ENCODE results near the gene RAG2.
"Not testable (repeated sequence)": the region's sequence is repeated elsewhere in the genome, so short reads cannot be mapped to it uniquely, and the experiment has no call there.

RAG2 gene

GRCh38 chr11:36596880-36597279, 1.2 kb downstream of the RAG2 start:
- DNase-seq: no peak

- peak; percentile 93 for DNase-seq
These were observed 3.6 kb downstream of the RAG2 start, which contains the start of gene IFTAP for GRCh38 chr11:36594316-36594989. IFTAP (plus strand) TSS chr11:36594502; CDS start chr11:36610104, 15,602 bp downstream.

DNA sequence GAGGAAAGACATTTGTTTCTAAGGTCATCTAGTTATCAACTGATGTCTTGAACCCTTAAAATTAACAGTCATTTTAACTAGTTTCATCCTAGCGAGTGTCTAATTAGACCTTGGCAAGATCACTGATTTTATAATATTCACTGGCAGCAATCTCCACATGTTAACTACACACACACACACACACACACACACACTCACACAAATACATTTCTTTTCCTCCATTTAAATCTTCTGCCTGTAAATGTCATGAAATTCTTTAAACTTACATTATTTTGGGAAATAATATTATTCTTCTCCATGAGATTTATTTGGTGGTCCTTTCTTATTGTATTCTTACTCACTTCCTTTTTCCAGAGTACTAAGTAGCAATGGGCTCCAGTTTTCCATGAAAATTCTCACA, 6.6 kb downstream of the RAG2 start:
- no peak for DNase-seq

- DNase-seq: no peak
These were observed 7.5 kb downstream of the RAG2 start for GRCh38 chr11:36590513-36590912.

DNA sequence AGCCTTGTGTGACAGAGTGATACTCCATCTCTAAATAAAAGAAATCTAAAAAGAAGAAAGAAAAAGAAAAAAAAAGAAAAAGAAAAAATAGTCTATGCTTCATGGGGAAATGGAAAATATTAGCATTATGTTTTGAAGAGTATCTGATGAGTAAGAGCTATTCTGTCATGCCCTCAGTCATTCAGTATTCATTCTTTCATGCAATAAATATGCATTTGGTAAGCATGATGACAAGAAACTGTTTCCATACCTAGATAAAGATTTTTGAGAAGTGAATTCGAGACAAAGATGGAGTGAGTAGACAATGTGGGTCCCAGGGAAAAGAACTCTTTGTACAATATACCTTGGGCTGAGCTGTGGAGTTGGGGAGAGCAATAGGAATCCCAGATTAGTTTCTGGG, 9.9 kb downstream of the RAG2 start:
- no peak for DNase-seq

- no peak for DNase-seq
These were observed 11.5 kb downstream of the RAG2 start for GRCh38 chr11:36586543-36586942.

DNA sequence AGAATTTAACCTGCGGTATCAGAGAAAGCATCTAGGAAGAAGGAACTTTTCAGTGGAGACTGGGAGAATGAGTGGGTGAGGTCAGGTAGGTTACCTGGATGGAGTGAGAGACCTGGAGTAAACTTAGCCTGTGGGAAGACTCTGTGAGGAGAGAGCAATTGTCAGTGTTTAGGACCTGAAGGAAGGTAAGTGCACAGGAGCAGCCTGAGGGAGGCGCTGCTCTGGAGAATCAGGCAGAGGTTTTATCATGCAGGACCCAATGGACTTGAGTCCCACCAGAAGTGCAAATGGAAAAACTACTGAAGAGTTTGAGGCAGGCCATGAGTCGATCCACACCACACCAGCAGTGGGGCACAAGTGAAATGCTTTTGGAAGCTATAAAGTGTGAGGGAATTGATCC, 14.4 kb downstream of the RAG2 start:
- no peak for DNase-seq

- DNase-seq: no peak
These were observed 16.5 kb downstream of the RAG2 start for GRCh38 chr11:36581536-36581935.

DNA sequence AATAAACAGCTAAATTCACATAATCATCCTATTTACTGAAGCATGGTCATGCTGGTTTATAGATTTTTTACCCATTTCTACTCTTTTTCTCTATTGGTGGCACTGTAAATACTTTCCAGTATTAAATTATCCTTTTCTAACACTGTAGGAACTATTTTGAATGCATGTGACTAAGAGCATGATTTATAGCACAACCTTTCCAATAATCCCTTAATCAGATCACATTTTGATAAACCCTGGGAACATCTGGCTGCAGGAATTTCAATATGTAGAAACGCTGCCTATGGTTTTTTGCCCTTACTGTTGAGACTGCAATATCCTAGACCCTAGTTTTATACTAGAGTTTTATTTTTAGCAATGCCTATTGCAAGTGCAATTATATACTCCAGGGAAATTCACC, 19.6 kb downstream of the RAG2 start:
- DNase-seq: no peak

- DNase-seq: no peak
These were observed 20.2 kb downstream of the RAG2 start for GRCh38 chr11:36577859-36578258.

DNA sequence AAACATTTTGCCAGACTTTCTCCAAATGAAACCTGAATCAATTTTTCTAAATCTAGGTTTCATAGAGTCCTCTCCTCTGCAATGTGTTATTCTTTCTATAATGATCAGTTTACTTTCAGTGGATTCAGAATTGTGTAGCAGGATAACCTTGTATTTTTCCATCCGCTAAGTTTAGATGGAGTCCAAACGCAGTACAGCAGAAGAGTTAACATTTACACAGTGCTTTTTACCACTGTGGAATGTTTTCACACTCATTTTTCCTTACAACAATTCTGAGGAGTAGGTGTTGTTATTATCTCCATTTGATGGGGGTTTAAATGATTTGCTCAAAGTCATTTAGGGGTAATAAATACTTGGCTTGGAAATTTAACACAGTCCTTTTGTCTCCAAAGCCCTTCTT, 20.7 kb downstream of the RAG2 start:
- DNase-seq: no peak

- DNase-seq: no peak
These were observed 23.6 kb downstream of the RAG2 start for GRCh38 chr11:36574486-36574885.

DNA sequence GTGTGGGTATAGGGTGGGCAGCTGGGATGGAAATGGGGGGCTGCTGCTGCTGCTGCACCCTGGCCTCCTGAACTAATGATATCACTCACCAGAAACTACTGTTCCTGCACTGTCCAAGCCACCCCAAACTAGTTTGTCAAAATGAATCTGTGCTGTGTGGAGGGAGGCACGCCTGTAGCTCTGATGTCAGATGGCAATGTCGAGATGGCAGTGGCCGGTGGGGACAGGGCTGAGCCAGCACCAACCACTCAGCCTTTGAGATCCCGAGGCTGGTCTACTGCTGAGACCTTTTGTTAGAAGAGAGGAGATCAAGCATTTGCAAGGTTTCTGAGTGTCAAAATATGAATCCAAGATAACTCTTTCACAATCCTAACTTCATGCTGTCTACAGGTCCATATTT, 28.9 kb downstream of the RAG2 start:
- no peak for DNase-seq

GRCh38 chr11:36567694-36568093, 30.3 kb downstream of the RAG2 start, which contains the start of gene RAG1:
RAG1 (plus strand) TSS chr11:36568007; CDS start chr11:36573305, 5,298 bp downstream.
- DNase-seq: no peak

DNA sequence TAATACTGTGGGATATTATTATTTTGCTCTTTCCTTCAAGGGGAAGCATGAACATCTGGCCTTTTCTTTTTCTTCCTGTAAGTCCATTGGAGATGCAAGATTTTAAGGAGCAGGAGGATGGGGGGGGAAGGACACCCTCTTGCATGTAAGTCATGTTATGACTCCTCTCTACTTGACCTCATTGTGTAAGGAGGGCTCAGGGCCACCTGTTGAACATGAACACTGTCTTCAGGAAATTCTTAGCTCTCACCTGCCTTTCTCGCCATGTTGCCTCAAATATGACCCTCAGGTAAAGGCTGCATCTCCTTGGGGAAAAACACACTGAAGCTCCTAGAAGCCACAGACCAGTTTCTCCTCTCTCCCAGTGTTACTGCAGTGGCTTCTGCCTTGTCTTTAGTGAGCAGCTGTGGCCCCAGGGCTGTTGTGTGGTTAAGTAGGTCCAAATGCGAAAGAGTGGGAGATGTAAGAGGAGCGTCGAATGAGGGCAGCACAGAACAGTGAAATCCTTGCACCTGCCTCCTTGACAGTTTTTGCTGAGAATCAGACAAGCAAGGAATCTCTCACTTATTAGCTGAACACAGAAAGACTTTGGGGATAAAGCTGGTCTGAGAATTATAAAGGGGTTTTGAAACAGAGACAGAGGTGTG, 31.5 kb downstream of the RAG2 start:
- no peak for DNase-seq

DNA sequence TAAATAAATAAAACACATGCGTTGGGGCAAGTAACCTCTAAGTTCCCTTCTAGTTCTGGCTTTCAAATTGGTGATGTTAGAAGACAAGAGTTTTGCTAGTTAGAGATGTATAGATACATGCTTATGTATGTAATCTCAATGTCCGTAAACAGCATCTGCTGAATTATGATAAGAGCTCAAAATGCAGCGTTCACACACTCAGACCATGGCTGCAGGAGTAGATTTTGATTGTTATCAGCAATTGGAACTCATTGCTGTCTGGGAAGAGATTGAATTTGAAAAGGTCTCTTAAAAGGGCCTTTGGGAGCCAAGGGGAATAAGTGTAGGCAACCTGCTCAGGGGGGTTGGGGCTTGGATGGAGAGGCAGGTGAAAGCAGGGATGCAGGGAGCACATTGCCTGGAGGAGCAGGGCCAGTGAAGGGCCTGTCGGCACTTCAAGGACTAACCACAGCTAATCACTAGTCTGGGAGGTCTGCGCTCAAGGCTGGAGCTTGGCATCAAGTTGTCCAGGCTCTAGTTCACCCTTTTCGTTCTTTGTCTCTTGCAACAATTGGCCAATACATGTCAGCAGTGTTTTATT, 32.9 kb downstream of the RAG2 start:
- DNase-seq: no peak

DNA sequence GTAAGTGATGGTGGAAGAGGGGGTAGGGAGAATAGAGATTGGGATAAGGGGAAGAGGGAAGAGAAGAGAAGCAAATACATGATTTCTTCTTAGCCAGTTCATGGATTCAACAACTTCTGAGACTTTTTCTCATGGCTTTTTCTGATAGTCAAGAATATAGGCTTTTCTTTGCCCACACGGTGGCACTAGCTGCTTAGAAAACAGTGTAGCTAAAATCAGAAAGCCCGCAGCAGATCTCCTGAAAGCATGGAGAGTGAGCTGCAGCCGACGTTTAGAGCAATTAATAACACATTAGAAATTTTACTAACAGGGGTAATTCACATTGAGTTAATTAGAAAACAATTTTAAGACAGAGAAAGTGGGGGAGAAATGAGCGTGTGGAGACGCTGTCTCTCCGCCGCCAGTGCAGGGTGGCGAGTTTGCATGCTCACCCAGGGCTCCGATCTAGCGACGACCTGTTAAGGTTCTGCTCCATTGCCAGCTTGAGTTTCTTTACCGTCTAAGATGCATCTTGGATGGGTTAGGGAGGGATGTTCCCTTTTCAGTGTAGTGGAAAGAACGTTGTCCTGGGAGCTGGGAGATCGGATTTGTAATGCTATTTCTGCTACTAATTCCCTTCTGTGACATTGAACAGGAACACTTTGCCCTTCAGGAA, 33.5 kb downstream of the RAG2 start:
- peak; percentile 68 for DNase-seq

DNA sequence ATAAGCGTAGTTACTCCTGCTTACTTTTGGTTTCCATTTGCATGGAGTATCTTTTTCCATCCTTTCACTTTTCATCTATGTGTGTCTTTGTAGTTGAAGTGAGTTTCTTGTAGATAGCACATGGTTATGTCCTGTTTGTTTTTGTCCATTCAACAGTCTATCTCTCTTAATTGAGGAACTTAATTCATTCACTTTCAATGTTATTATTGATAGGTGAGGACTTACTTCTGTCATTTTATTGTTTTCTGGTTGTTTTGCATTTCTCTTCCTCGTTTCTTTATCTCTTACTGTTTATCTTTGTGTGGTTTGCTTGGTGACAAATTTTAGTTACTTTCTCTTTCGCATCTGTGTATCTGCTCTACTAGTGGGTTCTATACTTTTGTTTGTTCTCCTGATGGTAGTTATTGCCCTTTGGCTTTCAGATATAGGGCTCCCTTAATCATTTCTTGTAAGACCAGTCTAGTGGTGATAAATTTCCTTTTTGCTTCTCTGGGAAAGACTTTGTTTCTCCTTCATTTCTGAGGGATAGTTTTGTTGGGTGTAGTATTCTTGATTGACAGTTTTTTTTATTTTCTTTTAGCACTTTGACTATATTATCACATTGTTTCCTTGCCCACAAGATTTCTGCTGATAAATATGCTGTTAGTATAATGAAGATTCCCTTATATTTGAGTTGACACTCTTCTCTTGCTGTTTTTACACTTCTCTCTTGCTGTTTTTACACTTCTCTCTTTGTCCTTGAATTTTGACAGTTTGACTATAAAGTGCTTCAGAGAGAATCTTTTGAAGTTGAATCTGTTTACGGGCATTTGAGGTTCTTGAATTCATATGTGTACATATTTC, 39.2 kb downstream of the RAG2 start:
- DNase-seq: no peak

DNA sequence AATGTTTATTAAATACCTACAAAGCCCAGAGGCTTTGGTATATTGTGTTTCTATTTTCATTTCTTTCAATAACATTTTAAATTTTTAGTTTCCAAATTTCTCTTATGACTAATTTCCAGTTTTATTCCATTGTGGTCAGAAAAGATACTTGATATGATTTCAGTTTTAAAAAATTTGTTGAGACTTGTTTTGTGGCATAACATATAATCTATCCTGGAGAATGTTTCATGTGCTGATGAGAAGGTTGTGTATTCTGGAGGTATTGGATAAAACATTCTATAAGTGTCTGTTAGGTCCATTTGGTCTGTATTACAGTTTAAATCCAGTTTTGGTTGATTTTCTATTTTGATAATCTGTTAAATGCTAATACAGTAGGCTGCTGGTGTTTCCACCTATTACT, 40.0 kb downstream of the RAG2 start:
- DNase-seq: no peak

- DNase-seq: not testable (repeated sequence)
These were observed 40.6 kb downstream of the RAG2 start for GRCh38 chr11:36557390-36557789.

GRCh38 chr11:36550385-36551115, 47.5 kb downstream of the RAG2 start:
- no peak for DNase-seq
